Stimulated activated CD4-positive, alpha-beta T cell treated with anti-CD3 and anti-CD28 coated beads, Interleukin-12 subunit alpha, Interleukin-12 subunit beta, amount 100 ng/mL, for 48 hours (primary cell): ENCODE measurements around the gene CCR7.

Experiments used
- DNase-seq, 3 donors: peaks; one replicate each; pipeline ENCODE4 v3.0.0-alpha.2; 2020; ENCODE audit warnings: low read depth in 2 of 3, low spot score in 1 of 3

The CCR7 gene

DNA sequence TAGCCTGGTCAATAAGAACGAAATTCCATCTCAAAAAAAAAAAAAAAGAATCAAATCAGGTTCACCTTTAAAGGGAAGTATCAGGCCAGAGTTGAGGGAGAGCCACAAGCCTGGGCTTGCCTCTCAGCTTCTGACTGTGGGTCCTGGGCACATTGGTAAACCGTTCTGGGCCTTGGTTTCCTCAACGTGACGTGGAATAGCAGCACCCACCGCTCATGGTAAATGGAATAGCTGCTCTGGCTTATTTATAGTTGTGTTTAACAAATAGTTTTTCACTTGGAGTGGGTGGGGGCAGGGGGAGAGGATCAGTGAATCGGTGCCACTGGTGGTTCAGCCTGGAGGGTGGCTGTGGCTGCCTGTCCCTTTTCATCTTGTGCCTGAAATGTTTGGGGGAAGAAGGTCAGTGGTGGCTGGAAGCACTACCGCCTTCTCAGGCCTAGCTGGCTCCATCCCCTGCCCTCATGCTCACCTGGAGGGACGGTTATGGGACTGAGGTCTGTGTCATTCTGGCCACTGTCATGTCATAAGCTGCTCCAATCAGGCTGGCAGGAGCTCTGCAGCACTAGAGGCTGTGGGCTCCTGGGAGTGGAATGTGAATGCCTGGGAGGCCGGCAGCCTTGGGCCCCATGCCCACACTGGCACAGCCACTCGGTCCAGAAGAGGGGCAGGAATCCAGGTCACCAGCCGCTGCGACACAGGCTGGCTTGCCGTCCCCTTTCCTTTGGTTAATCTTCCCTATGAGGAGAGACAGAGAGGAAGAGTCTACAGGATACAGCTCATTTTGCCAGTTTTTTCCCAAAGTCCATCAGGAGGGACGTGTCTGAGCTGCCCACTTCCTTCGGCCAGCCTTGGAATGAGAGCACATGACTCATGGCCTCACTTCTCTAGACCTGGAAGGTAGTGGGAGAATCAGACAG is 27.0 kb downstream of the CCR7 start:
- no peak for DNase-seq

DNA sequence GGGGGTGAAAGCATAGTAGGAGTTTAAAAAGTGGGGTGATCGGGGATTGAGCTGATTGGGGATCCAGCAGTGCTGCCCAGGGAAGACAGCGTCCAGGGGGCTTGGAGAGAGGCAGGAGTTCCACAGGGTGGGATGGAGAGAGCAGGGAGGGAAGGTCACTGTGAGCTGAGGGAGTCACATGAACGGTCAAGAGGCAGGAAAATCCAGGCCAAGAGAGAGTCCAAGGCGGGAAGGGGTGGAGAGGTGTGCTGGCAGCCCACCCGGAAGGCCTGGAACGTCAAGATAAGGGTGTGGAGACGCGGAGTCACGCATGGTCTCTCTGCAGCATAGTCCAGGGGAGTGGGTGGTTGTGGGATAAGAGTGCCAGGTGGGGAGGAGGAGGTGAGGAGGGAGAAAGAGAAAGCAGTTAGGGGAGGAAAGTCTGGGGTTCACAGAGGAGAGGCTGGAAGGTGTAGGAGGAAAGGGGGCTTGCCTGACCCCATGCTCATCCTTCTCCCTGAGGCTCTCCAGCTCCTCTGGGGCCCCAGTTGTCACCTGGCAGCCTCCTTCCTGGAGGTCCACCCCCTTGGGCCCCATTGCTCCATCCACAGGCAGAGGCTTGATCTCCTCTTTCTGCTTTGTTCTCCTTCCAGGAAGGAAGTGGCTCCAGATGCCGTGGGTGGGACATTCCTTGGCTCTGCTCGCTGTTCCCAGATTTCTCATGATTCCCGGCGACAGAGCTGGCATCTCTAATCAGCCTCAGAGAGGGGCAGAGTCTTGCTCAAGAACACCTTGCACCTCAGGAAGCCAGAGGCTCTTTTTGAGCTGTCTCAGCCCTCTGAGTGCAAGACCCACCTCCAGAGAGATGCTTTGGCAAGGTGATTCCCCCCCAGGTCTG is 28.7 kb downstream of the CCR7 start:
- no peak for DNase-seq

DNA sequence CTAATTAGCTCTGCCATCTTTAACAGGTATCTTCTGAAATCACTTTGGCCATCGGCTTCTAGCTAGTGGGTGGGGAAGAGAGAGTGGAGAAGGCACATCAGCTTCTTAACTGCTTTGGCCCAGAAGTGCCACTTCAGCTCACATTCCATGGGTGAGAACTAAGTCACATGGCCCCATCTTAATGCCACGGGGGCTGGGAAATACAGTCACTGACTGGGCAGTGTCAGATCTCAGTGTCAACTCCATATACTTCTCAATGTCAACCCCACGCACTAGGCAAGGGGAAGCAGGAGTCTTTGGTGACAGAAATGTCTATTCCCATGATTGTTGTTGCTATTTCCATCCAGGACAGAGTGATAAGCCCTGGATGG is 29.4 kb downstream of the CCR7 start:
- DNase-seq, result no peak

DNA sequence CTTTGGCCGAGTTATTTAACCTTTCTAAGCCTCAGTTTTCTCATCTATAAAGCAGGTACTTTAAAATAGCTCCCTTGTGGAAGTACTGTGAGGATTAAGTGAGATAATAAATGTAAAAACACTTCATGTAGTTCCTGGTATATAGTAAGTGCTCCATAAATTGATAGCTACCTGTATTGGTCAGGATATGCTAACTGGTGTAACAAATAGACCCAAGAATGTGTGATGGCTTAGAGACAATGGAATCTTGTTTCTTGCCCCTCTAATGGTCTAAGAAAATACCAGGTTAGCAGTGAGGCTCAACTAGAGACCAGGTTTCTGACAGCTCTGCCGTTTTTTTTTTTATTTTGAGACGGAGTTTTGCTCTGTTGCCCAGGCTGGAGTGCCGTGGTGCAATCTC is 29.8 kb downstream of the CCR7 start:
- DNase-seq, result no peak

DNA sequence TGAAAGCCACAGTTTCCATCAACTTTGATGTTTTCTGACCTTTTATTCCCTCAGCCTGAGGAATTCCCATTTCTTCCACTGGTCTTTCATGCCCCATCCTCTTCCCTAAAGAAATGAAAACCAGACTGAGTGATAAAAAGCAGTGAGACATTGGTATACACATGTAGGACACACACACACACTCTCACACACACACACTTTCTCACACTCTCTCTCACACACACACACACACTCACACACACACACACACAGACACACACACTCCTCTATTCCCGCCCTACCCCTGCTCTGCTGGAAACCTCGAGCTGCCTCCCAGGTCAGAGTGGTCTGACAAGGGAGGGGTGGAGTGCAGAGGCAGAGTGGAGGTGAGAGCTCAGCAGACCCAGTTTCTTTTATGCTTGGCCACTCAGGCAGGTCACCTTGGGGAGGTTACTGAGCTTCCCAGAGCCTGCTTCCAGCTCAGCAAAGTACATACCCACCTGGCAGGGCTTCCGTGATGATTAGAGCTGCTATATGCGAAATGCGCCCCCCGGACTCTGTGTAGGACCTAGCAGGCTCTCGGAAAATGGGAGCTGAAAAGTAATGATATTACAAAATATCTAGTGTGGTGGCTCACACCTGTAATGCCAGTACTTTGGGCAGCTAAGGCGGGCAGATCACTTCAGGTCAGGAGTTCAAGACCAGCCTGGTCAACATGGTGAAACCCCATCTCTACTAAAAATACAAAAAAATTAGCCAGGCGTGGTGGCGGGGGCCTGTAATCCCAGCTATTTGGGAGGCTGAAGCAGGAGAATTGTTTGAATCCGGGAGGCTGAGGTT is 30.7 kb downstream of the CCR7 start:
- no peak for DNase-seq

DNA sequence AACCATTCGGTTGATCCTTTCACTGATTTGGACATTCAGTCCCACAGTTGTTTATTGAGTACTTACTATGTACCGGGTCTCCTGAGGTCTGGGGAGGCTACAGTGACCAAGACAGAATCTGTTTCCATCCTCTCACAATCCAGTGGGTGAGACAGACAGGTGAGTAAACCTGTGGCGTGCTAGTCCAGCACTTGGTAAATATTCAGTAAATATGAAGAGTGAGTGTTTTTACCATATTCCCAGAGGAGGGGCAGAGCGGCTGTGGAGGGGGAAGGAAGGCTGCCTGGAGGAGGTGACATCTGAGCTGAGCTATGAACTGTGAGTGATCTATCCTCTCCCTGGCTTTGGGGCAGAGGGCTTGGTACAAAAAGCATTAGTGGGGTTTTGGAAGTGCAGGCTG is 31.4 kb downstream of the CCR7 start:
- no peak for DNase-seq

DNA sequence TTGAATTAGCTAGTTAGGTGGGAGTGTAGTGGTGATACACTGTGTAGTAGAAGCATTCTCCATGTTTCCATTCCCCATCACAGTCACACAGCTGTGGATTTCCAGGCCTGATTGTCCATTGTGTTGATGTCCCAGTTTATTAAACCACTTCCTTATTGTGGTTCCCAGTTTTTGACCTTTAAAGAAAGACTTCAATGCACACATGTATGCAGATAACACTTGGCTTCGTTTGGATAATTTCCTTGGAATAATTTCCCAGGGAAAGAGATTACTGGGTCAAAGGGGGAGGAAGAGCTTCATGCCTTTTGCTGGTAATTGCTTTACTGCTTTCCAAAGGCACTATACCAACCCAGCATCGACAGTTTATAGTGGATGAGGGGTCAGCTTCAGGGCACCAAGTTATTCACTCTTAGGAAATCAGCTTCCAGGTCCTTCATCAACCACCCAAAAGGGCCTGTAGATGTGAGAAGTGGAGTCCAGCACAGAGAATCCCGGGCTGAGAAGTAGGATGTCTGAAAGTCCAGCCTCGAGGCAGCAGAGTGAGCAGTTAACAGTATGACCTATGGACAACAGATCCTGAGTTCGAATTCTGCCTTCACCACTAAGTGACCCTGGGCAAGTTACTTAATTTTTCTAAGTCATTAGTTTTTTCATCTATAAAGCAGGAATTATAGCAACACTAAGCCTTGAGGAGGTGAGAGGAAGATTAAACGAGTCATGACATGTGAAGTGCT is 32.6 kb downstream of the CCR7 start:
- DNase-seq, result no peak

DNA sequence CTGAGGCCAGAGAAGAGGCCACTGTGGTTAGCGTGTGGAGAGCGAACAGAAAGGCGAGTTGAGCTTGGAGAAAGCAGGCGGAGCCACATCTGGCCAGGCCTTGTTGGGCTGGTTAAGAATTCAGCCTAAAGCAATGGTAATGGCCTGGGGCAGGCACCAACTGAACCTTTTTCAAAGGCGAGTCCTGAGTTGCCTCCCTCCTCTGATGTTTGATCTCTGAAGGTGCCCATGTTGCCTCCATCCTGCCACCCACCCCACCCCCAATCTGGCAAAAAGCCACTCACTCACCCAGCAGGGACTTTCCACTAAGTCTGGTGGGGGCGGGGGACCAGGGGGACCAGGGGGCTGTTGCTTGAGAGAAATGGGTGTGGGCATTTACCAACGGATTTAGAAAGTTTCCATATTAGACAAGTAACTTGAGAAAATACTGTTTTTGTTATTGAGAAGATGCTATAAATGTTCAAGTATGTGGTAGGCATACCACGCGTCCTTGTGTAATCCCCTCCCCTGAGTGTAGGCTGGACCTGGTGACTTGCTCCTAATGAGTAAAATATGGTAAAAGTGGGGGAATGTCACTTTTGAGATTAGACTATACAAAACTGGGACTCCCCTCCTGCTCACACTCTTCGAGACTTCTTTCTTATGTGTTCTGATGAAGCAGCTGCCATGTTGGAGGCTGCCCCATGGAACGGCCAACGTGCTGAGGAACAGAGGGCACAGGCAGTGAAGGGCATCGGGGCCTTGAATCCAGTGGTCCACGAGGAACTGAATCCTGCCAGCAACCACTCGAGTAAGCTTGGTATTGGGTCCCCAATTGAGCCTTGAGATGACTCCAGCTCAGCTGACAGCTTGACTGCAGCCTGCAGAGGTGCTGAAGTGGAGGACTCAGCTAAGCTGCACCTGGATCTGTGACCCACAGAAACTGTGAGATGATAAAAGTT is 34.0 kb downstream of the CCR7 start:
- DNase-seq, result peak; percentile 77 to 86 (median 78)

DNA sequence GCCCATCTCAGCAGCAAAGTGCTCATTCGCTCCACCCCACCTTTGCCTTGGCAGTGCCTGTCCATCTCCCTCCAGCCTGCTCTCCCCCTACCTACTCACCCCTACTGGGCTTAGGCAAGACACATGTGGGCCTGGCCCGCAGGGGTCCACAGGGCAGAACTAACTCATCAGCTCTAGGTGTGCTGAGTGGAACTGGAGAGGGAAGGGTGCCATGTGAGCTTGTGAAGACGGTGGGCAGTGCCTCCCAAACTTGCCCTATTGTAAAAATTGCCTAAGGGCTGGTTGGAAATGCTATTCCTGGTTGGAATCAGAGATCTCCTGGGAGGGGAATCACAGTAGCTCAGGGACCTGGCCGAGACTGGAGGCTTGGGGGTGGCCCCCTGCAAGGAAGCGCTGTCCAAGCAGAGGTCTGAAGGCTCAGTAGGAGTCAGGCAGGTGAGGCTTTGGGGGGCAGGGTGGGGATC is 34.7 kb downstream of the CCR7 start:
- DNase-seq, result no peak

DNA sequence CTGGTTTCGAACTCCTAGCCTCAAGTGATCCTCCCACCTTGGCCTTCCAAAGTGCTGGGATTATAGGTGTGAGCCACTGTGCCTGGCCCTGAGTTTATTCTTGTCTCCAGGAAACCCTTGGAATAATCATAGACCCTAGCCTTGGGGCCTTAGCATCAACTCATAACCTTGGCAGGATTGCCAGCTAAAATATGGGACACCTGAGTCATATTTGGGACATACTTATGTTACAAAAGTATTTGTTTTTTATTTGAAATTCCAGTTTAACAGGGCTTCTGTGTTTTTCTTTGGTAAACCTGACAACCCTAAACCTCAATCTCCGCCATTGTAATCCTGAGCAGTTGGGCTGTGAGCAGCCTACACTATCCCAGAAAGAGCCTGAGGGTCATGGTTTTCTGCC is 35.3 kb downstream of the CCR7 start:
- DNase-seq, result no peak

DNA sequence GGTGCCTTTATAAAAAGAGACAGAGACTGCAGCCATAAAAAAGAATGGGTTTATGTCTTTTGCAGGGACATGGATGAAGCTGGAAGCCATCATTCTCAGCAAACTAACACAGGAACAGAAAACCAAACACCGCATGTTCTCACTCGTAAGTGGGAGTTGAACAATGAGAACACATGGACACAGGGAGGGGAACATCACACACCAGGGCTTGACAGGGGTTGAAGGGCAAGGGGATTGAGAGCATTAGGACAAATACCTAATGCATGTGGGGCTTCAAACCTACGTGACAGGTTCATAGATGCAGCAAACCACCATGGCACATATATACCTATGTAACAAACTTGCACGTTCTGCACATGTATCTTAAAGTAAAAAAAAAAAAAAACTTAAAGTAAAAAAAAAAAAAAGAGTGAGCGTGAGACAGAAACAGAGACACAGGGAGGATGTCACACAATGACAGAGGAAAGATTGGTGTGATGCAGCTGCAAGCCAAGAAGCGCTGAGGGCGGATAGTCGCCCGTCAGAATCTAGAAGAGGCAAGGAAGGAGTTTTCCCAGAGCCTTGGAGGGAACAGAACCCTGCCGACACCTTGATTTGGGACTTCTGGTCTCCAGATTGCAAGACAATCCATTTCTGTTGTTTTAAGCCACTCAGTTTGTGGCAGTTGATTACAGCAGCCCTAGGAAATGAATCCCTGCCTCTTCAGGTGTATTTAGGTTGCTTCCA is 36.4 kb downstream of the CCR7 start:
- DNase-seq, result no peak

DNA sequence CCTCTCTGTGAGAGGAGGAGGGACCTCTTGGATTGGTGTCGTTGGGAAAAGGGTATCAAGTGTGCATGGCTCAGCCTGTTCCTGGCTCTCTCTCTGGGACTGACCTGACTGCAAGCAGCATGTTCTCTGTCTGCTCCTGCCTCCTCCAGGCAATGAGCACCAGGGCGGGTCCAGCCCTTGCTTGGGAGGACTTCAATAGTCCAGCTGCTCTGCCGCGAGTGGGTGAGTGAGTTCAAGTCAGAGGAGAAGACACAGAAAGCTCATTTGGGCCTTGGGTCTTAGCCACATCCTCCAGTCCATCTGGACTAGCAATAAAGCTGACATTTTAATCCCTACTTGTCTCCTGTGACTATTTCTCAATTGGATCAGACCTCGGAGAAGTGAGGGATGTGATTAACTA is 38.6 kb downstream of the CCR7 start:
- no peak for DNase-seq

DNA sequence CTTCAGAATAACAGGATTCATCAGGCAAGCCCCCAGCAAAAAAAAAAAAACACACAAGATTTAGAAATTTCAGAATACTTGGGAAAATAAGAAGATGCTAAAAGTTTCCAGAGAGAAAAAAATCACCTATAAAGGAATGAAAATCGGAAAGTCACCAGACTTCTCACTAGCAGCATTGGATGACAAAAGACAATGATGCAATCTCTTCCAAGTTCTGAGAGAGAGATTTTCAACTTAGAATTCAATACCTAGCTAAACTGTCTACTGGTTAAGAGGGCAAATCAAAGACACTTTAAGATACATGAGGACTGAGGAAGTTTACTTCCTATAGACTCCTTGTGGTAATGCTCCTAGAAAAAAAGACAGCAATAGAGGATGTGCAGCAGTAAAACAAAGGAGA is 40.0 kb downstream of the CCR7 start:
- DNase-seq, result no peak

DNA sequence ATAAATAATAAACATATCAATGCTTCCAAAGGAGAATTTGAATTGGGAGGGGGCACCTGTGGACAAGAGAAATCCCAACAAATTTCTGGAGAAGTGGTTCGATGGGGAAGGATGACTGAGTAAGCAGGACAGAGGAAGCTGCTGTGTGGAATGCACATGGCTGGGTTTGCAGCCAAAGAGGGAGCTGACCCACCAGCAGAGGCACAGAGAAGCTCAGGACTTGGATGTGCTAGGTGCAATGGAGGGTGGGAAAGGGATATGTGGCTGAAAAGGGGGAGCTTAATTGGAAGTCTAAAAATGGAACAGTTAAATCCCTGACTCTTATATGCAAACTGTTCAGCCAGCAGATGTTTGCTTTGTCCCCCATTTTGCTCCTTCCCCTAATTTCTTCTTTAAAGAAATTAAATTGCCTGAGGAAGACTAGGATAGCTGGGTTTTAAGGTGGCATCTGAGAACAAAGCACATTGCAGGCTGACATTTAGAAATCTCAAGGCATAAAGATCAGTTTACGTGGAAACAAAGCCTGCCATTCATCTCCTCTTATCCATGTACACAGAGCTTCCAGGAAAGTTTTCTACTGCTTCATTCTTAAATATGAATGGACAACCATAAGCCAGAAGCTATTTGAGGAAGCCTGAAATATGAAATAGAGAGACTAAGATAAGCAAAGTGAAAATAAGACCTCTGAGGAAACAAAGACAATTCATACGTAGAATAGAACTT is 40.9 kb downstream of the CCR7 start:
- no peak for DNase-seq

DNA sequence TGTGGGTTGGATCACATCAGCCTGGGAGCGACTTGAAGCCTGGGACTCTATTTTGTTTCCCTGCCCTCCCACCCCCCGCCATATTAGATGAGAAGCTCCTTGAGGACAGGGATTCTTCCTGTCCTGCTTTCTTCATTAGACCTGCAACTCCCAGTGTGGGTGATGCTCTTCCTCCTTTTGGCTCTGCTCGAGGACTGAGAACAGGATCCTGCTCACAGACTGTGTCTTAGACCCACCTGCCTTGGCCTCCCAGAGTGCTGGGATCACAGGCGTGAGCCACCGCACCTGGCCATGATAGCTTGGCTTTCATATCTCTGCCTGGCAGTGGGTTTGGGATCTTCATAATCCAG is 42.3 kb downstream of the CCR7 start:
- DNase-seq, result no peak

DNA sequence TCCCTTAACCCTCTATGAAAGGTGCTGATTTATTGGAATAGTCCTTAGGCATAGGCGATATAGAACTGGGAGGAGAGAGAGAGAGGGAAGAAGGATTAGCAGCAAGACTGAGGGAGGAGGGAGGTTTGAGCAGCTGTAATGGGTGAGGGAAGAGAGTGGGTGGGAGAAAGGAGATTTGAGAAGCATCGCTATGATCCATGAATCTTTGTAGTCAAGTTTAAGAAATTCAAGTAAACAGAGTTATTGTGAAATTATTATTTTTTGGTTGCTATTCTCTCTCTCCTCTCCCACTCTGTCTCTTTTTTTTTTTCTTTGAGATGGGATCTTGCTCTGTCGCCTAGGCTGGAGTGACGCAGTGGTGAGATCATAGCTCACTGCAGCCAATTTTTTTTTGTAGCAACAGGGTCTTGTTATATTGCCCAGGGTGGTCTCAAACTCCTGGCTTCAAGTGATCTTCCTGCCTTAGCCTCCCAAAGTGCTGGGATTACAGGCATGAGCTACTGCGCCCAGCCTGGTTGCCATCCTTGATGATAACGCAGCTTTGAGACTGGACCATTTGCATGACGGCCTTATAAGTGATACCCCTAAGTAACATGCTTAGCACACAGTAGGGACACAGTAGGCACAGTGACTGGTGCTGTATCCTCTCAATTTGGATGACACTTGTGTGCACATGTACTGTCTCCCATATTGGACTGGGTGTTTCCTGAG is 42.9 kb downstream of the CCR7 start:
- DNase-seq, result no peak

DNA sequence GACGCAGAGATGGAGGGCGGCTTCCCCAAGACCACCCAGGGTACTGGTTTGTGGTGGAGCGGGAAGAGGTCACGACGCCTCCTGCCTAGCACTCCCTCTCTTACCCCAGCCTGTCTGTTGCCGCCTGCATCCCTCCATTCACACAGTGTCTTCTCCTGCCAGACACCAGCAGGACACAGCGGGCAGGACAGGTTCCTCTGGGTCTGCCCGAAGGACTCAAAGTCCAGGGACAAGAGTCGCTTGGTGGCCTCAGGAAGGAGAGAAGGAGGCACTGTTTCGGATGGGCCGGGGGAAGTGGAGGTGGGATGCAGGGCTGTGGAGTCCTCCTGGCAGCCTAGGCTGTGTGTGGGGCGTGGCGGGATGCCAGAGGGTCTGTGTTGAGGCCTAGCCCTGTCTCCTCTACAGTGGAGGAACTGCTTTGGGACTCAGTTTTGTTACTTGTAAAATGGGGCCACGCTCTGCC is 44.2 kb downstream of the CCR7 start:
- no peak for DNase-seq
